ENCODE measurements around the gene HRH1. TPM values are rescaled to one million over a fixed set of nuclear protein-coding genes. Genes with fewer than 3 reads are reported as not detected.

HRH1 gene
- total and polyA plus RNA-seq, 2 donors (not counting 1 experiment from before 2014, with no cell fraction given), result not detected

GRCh38 chr3:11132861-11133260 lies 21.4 kb upstream of the HRH1 start:
- TF ChIP-seq EZH2 (IDR thresholded peaks at IDR 0.05; ENCODE audit: borderline replicate concordance, insufficient read depth, low read depth, low read length, poor library complexity, severe bottlenecking) (no peak), CTCF (IDR thresholded peaks at IDR 0.05) (no peak)
- no peaks in the 10 kb centered on the region for H3K79me2 ChIP-seq (ENCODE audit: control insufficient read depth, insufficient read depth, low read length)
- no peak overlapping the region for H3K4me3 ChIP-seq (ENCODE audit: control extremely low read depth in 1 of 5, extremely low read depth in 1 of 5, insufficient read depth in 1 of 5, low read depth in 2 of 5, low read length in 4 of 5)
- intact Hi-C loops (cut with micrococcal nuclease), result no loop called here
- no peaks in the 10 kb centered on the region for H3K36me3 ChIP-seq (replicated peaks in 1 of 2; ENCODE audit: control extremely low read depth in 1 of 2, control insufficient read depth in 1 of 2, extremely low read depth in 1 of 2, insufficient read depth in 2 of 2, low read length in 1 of 2)
- Mint-ChIP-seq H3K4me3 (no peak overlapping the region), H3K27ac (no peak overlapping the region), H3K27me3 (no peaks in the 10 kb centered on the region), H3K4me1 (peaks cover 5% of the 10 kb centered on the region), H3K9me3 (ENCODE audit: insufficient read depth) (peaks cover 4% of the 10 kb centered on the region)
- no peaks in the 10 kb centered on the region for H3K27me3 ChIP-seq (replicated peaks in 1 of 4; ENCODE audit: control extremely low read depth in 1 of 4, control insufficient read depth in 3 of 4, insufficient read depth in 4 of 4, low read length in 3 of 4)
- no peak for DNase-seq
- H3K4me2 ChIP-seq (replicated peaks; ENCODE audit: low read depth, low read length, poor library complexity, severe bottlenecking), result no peak overlapping the region
- H3K9me3 ChIP-seq (ENCODE audit: control extremely low read depth in 1 of 3, control insufficient read depth in 2 of 3, insufficient read depth in 1 of 3, low read length in 2 of 3), result no peaks in the 10 kb centered on the region
- ChIA-PET POLR2A (no interaction called here), CTCF (no interaction called here)
- no peaks in the 10 kb centered on the region for H3K4me1 ChIP-seq (ENCODE audit: control insufficient read depth in 2 of 2, insufficient read depth in 2 of 2, low read length in 2 of 2)
- no peak overlapping the region for H3K9ac ChIP-seq (ENCODE audit: low read length)
- no peak for ATAC-seq (ENCODE audit: low read depth)
- no peaks in the 10 kb centered on the region for H4K20me1 ChIP-seq (ENCODE audit: control insufficient read depth, insufficient read depth, low read length, poor library complexity, severe bottlenecking)
- no peak overlapping the region for H3K27ac ChIP-seq (ENCODE audit: low read length in 2 of 2)
- 75% methylated on average over 4 of the region's 4 CpGs for WGBS (ENCODE audit: insufficient coverage)
- H2AFZ ChIP-seq (ENCODE audit: insufficient read depth, low read depth, low read length, poor library complexity, severe bottlenecking), result no peak overlapping the region

- Histone ChIP-seq H3K27me3 (replicated peaks in 1 of 4; ENCODE audit: control extremely low read depth in 1 of 4, control insufficient read depth in 3 of 4, insufficient read depth in 4 of 4, low read length in 3 of 4) (no peaks in the 10 kb centered on the region), H3K36me3 (replicated peaks in 1 of 2; ENCODE audit: control extremely low read depth in 1 of 2, control insufficient read depth in 1 of 2, extremely low read depth in 1 of 2, insufficient read depth in 2 of 2, low read length in 1 of 2) (no peaks in the 10 kb centered on the region), H3K9ac (ENCODE audit: low read length) (no peak overlapping the region), H3K27ac (ENCODE audit: low read length in 2 of 2) (no peak overlapping the region), H3K4me2 (replicated peaks; ENCODE audit: low read depth, low read length, poor library complexity, severe bottlenecking) (no peak overlapping the region), H3K4me1 (ENCODE audit: control insufficient read depth in 2 of 2, insufficient read depth in 2 of 2, low read length in 2 of 2) (peaks cover 4 to 6% of the 10 kb centered on the region in 2 donors), H3K9me3 (ENCODE audit: control extremely low read depth in 1 of 3, control insufficient read depth in 2 of 3, insufficient read depth in 1 of 3, low read length in 2 of 3) (no peaks in the 10 kb centered on the region), H2AFZ (ENCODE audit: insufficient read depth, low read depth, low read length, poor library complexity, severe bottlenecking) (no peak overlapping the region), H3K4me3 (ENCODE audit: control extremely low read depth in 1 of 5, extremely low read depth in 1 of 5, insufficient read depth in 1 of 5, low read depth in 2 of 5, low read length in 4 of 5) (no peak overlapping the region), H3K79me2 (ENCODE audit: control insufficient read depth, insufficient read depth, low read length) (no peaks in the 10 kb centered on the region), H4K20me1 (ENCODE audit: control insufficient read depth, insufficient read depth, low read length, poor library complexity, severe bottlenecking) (no peaks in the 10 kb centered on the region)
- Mint-ChIP-seq H3K4me1 (peaks cover 12% of the 10 kb centered on the region), H3K27ac (no peak overlapping the region), H3K9me3 (ENCODE audit: insufficient read depth) (peaks cover 4% of the 10 kb centered on the region), H3K4me3 (no peak overlapping the region), H3K27me3 (no peaks in the 10 kb centered on the region)
- 96% methylated on average over 2 of the region's 2 CpGs for WGBS (ENCODE audit: insufficient coverage)
- POLR2A ChIA-PET, result no interaction called here
- intact Hi-C loops (cut with micrococcal nuclease), result no loop called here
- CTCF ChIA-PET, result no interaction called here
- ATAC-seq (ENCODE audit: low read depth) (no peak), DNase-seq (no peak)
- TF ChIP-seq EZH2 (IDR thresholded peaks at IDR 0.05; ENCODE audit: borderline replicate concordance, insufficient read depth, low read depth, low read length, poor library complexity, severe bottlenecking) (no peak), CTCF (IDR thresholded peaks at IDR 0.05) (no peak)
Measured at GRCh38 chr3:11134794-11135193, 19.5 kb upstream of the HRH1 start.
